Liver (tissue), 9 donors: ENCODE measurements around the gene SHROOM1. TPM values are rescaled to one million over a fixed set of nuclear protein-coding genes. Genes with fewer than 3 reads are reported as not detected.

Source experiments
- DNase-seq: peaks from one replicate; pipeline ENCODE4 v3.0.0-alpha.2; 2017; ENCODE audit warnings: low spot score
- H3K27ac ChIP-seq, 2 donors: one replicate each; pipeline ENCODE4 v1.7.0; 2013; ENCODE audit warnings: inconsistent platforms in 2 of 2, low read length in 2 of 2, control low read depth in 1 of 2, low read depth in 1 of 2, mild to moderate bottlenecking in 1 of 2
- H3K27me3 ChIP-seq, 4 donors: one replicate each; pipeline versions ENCODE4 v1.6.1 to v1.7.0; 2013; ENCODE audit warnings: low read length in 3 of 4, inconsistent platforms in 1 of 4, mild to moderate bottlenecking in 1 of 4, moderate library complexity in 1 of 4; ENCODE audit not compliant: control insufficient read depth in 4 of 4, insufficient read depth in 4 of 4
- H3K36me3 ChIP-seq, 4 donors: one replicate each; pipeline versions ENCODE4 v1.6.1 to v1.7.0; 2013; ENCODE audit warnings: low read length in 3 of 4, mild to moderate bottlenecking in 3 of 4, low read depth in 1 of 4, moderate library complexity in 1 of 4; ENCODE audit not compliant: control insufficient read depth in 4 of 4, insufficient read depth in 3 of 4
- H3K4me1 ChIP-seq, 4 donors: one replicate each; pipeline versions ENCODE4 v1.6.1 to v1.7.0; 2013; ENCODE audit warnings: low read length in 3 of 4, mild to moderate bottlenecking in 3 of 4, moderate library complexity in 1 of 4; ENCODE audit not compliant: control insufficient read depth in 4 of 4, insufficient read depth in 4 of 4
- H3K4me3 ChIP-seq, 3 donors: one replicate each; pipeline versions ENCODE4 v1.6.1 to v1.7.0; 2013; ENCODE audit warnings: low read length in 3 of 3, control low read depth in 1 of 3, low read depth in 1 of 3, mild to moderate bottlenecking in 1 of 3
- H3K9ac ChIP-seq, 2 donors: one replicate each; pipeline ENCODE4 v1.7.0; 2013; ENCODE audit warnings: low read length in 2 of 2, mild to moderate bottlenecking in 2 of 2, moderate library complexity in 2 of 2, control low read depth in 1 of 2, low read depth in 1 of 2
- H3K9me3 ChIP-seq, 4 donors: one replicate each; pipeline versions ENCODE4 v1.6.1 to v1.7.0; 2013; ENCODE audit warnings: low read length in 3 of 4; ENCODE audit not compliant: control insufficient read depth in 4 of 4
- ATF3 ChIP-seq: IDR thresholded peaks from 2 replicates; pipeline ENCODE4 v1.6.1; 2016; ENCODE audit warnings: antibody characterized with exemption
- EGR1 ChIP-seq, 2 donors: IDR thresholded peaks; 2 replicates each; pipeline ENCODE4 v1.6.1; 2016 to 2018; ENCODE audit warnings: antibody characterized with exemption in 2 of 2, low read depth in 2 of 2
- FOXA1 ChIP-seq: IDR thresholded peaks from 2 replicates; pipeline ENCODE4 v1.6.1; 2016; ENCODE audit warnings: antibody characterized with exemption
- FOXA2 ChIP-seq: IDR thresholded peaks from 2 replicates; pipeline ENCODE4 v1.6.1; 2016; ENCODE audit warnings: antibody characterized with exemption
- GABPA ChIP-seq, 2 donors: IDR thresholded peaks in 1 of 2; conservative IDR thresholded peaks in 1 of 2; 2 replicates each; pipeline ENCODE4 v1.6.1; 2016; ENCODE audit warnings: antibody characterized with exemption in 2 of 2, mild to moderate bottlenecking in 1 of 2, moderate library complexity in 1 of 2
- HNF4A ChIP-seq, 2 donors: conservative IDR thresholded peaks; 2 replicates each; pipeline ENCODE4 v1.6.1; 2016; ENCODE audit warnings: antibody characterized with exemption in 2 of 2, mild to moderate bottlenecking in 2 of 2
- HNF4G ChIP-seq: IDR thresholded peaks from 2 replicates; pipeline ENCODE4 v1.6.1; 2016; ENCODE audit warnings: antibody characterized with exemption
- JUND ChIP-seq, 2 donors: IDR thresholded peaks; 2 replicates each; pipeline ENCODE4 v1.6.1; 2016; ENCODE audit warnings: antibody characterized with exemption in 2 of 2
- MAX ChIP-seq: IDR thresholded peaks from 2 replicates; pipeline ENCODE4 v1.6.1; 2016; ENCODE audit warnings: antibody characterized with exemption
- NR2F2 ChIP-seq: IDR thresholded peaks from 2 replicates; pipeline ENCODE4 v1.6.1; 2016; ENCODE audit warnings: antibody characterized with exemption
- RAD21 ChIP-seq, 2 donors: IDR thresholded peaks; 2 replicates each; pipeline ENCODE4 v1.6.1; 2016; ENCODE audit warnings: antibody characterized with exemption in 2 of 2, mild to moderate bottlenecking in 2 of 2
- RXRA ChIP-seq, 2 donors: IDR thresholded peaks; 2 replicates each; pipeline ENCODE4 v1.6.1; 2017 to 2018; ENCODE audit warnings: antibody characterized with exemption in 2 of 2, mild to moderate bottlenecking in 1 of 2
- SP1 ChIP-seq: IDR thresholded peaks from 2 replicates; pipeline ENCODE4 v1.6.1; 2018; ENCODE audit warnings: antibody characterized with exemption, mild to moderate bottlenecking
- TAF1 ChIP-seq: conservative IDR thresholded peaks from 2 replicates; pipeline ENCODE4 v1.6.1; 2016; ENCODE audit warnings: antibody characterized with exemption, mild to moderate bottlenecking
- YY1 ChIP-seq: IDR thresholded peaks from 2 replicates; pipeline ENCODE4 v1.6.1; 2016; ENCODE audit warnings: antibody characterized with exemption, mild to moderate bottlenecking
- ZBTB33 ChIP-seq: IDR thresholded peaks from 2 replicates; pipeline ENCODE4 v1.6.1; 2016; ENCODE audit warnings: antibody characterized with exemption
- WGBS: extraction: QIAGEN DNeasy Blood & Tissue Kit; methylation state at CpG from one replicate; pipeline ENCODE4 v1.1.7; 2013; 5-methylcytosine and 5-hydroxymethylcytosine counted together
- polyA plus RNA-seq, 2 donors: library from polyadenylated mRNA; stranded (reverse) in 1 of 2; unstranded in 1 of 2; fragments of 200-250 nt in 1 of 2; fragments of >200 nt in 1 of 2; fragmentation: Nextera tagmentation in 1 of 2; extraction: Ambion mirVana in 1 of 2; gene quantifications; one replicate each; pipeline versions ENCODE4 v1.2.1 to v1.2.3, GENCODE V29; 2013 to 2015
- total RNA-seq, 2 donors: library from RNA; depleted of rRNA; stranded (reverse); fragments of >200 nt; gene quantifications; one replicate each; pipeline ENCODE4 v1.2.3, GENCODE V29; 2014
- TF ChIP-seq, protein P1 (sequence below): IDR thresholded peaks from 2 replicates; pipeline ENCODE4 v1.6.1; 2016; ENCODE audit warnings: antibody characterized with exemption, mild to moderate bottlenecking
- TF ChIP-seq, protein P2 (sequence below): fragments of 150-350 bp; IDR thresholded peaks from 2 replicates; pipeline ENCODE4 v1.5.1; 2017; ENCODE audit warnings: improper control_type of control experiment, low read depth, low read length; ENCODE audit not compliant: missing input control
- donor health status: healthy.
- donor health status: healthy.
- donor health status: healthy.
- donor health status: healthy.
- donor health status: healthy.

SHROOM1 gene
- total and polyA plus RNA-seq, 4 donors = 6.1 to 28.5 (median 18.3) TPM

DNA sequence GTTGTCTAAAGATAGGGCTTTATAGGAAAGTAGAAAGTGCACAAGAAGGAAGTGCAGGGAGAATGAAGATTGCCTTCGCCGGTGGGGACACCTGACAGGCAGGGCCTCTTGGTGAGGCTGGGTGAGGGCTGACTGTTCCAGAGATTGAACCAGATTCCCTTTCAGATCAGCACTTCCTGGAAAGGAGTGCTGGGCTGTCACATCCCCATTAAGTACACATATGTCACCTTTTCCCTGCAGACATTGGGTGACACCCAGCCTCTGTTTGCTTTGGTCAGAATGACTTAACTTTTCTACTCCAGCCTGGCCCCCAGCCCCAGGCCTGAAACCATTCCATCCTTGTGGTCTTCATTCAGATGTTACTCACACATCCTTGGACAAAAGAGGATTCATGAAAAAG is 7.4 kb upstream of the SHROOM1 start:
- Histone ChIP-seq H3K36me3 (no peaks in the 10 kb centered on the region), H3K27me3 (no peaks in the 10 kb centered on the region), H3K4me3 (no peak overlapping the region), H3K9me3 (no peaks in the 10 kb centered on the region), H3K27ac (peak overlapping the region; percentile 91 to 98), H3K4me1 (peaks cover 6 to 42% (median 15%) of the 10 kb centered on the region in 4 donors), H3K9ac (peak overlapping the region; percentile 57 to 91)
- DNase-seq = no peak
- 17% methylated on average over 2 of the region's 2 CpGs for WGBS
- TF ChIP-seq RXRA (IDR thresholded peaks at IDR 0.05) (peak; percentile 76 to 87), SP1 (peak; percentile 79), JUND (IDR thresholded peaks at IDR 0.05) (peak in 1 of 2 donors; percentile 78), MAX (peak; percentile 76), FOXA1 (peak; percentile 76), FOXA2 (peak; percentile 73), EGR1 (IDR thresholded peaks at IDR 0.05; ENCODE audit: low read depth in 2 of 2) (peak in 1 of 2 donors; percentile 65), RAD21 (IDR thresholded peaks at IDR 0.05) (peak in 1 of 2 donors; percentile 35), HNF4G (no peak), YY1 (no peak), ZBTB33 (peak; percentile 36), NR2F2 (no peak), HNF4A (conservative IDR thresholded peaks at IDR 0.05) (peak in 1 of 2 donors; percentile 58), GABPA (IDR thresholded peaks at IDR 0.05 in 1 of 2, conservative IDR thresholded peaks at IDR 0.05 in 1 of 2) (no peak), TAF1 (peak; percentile 24), ATF3 (no peak)
- TF ChIP-seq, protein P1, sequence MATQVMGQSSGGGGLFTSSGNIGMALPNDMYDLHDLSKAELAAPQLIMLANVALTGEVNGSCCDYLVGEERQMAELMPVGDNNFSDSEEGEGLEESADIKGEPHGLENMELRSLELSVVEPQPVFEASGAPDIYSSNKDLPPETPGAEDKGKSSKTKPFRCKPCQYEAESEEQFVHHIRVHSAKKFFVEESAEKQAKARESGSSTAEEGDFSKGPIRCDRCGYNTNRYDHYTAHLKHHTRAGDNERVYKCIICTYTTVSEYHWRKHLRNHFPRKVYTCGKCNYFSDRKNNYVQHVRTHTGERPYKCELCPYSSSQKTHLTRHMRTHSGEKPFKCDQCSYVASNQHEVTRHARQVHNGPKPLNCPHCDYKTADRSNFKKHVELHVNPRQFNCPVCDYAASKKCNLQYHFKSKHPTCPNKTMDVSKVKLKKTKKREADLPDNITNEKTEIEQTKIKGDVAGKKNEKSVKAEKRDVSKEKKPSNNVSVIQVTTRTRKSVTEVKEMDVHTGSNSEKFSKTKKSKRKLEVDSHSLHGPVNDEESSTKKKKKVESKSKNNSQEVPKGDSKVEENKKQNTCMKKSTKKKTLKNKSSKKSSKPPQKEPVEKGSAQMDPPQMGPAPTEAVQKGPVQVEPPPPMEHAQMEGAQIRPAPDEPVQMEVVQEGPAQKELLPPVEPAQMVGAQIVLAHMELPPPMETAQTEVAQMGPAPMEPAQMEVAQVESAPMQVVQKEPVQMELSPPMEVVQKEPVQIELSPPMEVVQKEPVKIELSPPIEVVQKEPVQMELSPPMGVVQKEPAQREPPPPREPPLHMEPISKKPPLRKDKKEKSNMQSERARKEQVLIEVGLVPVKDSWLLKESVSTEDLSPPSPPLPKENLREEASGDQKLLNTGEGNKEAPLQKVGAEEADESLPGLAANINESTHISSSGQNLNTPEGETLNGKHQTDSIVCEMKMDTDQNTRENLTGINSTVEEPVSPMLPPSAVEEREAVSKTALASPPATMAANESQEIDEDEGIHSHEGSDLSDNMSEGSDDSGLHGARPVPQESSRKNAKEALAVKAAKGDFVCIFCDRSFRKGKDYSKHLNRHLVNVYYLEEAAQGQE = peak; percentile 88
- TF ChIP-seq, protein P2, sequence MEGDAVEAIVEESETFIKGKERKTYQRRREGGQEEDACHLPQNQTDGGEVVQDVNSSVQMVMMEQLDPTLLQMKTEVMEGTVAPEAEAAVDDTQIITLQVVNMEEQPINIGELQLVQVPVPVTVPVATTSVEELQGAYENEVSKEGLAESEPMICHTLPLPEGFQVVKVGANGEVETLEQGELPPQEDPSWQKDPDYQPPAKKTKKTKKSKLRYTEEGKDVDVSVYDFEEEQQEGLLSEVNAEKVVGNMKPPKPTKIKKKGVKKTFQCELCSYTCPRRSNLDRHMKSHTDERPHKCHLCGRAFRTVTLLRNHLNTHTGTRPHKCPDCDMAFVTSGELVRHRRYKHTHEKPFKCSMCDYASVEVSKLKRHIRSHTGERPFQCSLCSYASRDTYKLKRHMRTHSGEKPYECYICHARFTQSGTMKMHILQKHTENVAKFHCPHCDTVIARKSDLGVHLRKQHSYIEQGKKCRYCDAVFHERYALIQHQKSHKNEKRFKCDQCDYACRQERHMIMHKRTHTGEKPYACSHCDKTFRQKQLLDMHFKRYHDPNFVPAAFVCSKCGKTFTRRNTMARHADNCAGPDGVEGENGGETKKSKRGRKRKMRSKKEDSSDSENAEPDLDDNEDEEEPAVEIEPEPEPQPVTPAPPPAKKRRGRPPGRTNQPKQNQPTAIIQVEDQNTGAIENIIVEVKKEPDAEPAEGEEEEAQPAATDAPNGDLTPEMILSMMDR = no peak
